ENCODE data around the gene LRRC4C.
"Not testable (repeated sequence)": the region's sequence is repeated elsewhere in the genome, so short reads cannot be mapped to it uniquely, and the experiment has no call there.

The LRRC4C gene

GRCh38 chr11:41003339-41004282 is 455.8 kb downstream of the LRRC4C start:
- DNase-seq = no peak

- DNase-seq = no peak
These were observed 460.5 kb downstream of the LRRC4C start for GRCh38 chr11:40998920-40999319.

GRCh38 chr11:40987776-40988435 is 471.5 kb downstream of the LRRC4C start:
- no peak for DNase-seq

- no peak for DNase-seq
These were observed 473.1 kb downstream of the LRRC4C start for GRCh38 chr11:40986320-40986719.

GRCh38 chr11:40975076-40975475 is 484.4 kb downstream of the LRRC4C start:
- DNase-seq = no peak

- DNase-seq = no peak
These were observed 485.2 kb downstream of the LRRC4C start for GRCh38 chr11:40974186-40974795.

GRCh38 chr11:40958707-40959106 is 500.7 kb downstream of the LRRC4C start:
- no peak for DNase-seq

- no peak for DNase-seq
These were observed 507.0 kb downstream of the LRRC4C start for GRCh38 chr11:40952479-40952878.

- no peak for DNase-seq
These were observed 521.5 kb downstream of the LRRC4C start for GRCh38 chr11:40938002-40938401.

- DNase-seq = no peak
These were observed 534.5 kb downstream of the LRRC4C start for GRCh38 chr11:40924915-40925314.

- DNase-seq = no peak
These were observed 538.2 kb downstream of the LRRC4C start for GRCh38 chr11:40921246-40921645.

GRCh38 chr11:40910774-40911173 is 548.7 kb downstream of the LRRC4C start:
- DNase-seq = not testable (repeated sequence)

- no peak for DNase-seq
These were observed 565.0 kb downstream of the LRRC4C start for GRCh38 chr11:40894501-40894900.

- DNase-seq = no peak
These were observed 574.0 kb downstream of the LRRC4C start for GRCh38 chr11:40885250-40885954.

GRCh38 chr11:40882301-40882700 is 577.2 kb downstream of the LRRC4C start:
- DNase-seq = no peak

- no peak for DNase-seq
These were observed 579.5 kb downstream of the LRRC4C start for GRCh38 chr11:40879911-40880310.

- no peak for DNase-seq
These were observed 581.5 kb downstream of the LRRC4C start for GRCh38 chr11:40877981-40878380.

- no peak for DNase-seq
These were observed 582.2 kb downstream of the LRRC4C start for GRCh38 chr11:40877256-40877655.

GRCh38 chr11:40867991-40868632 is 591.3 kb downstream of the LRRC4C start:
- no peak for DNase-seq

GRCh38 chr11:40857754-40858153 is 601.7 kb downstream of the LRRC4C start:
- not testable (repeated sequence) for DNase-seq

- no peak for DNase-seq
These were observed 616.6 kb downstream of the LRRC4C start for GRCh38 chr11:40842750-40843339.

- no peak for DNase-seq
These were observed 618.2 kb downstream of the LRRC4C start for GRCh38 chr11:40841231-40841630.
